HEK293 (cell line): Measurements from ENCODE around the gene MAP7.

Experiments used
- CTCF ChIA-PET: fragments of 350-600 bp; formaldehyde crosslinking; extraction: SDS; loops from one replicate; lab custom pipeline; 2021; ENCODE audit warnings: antibody characterized with exemption; lab: Yijun Ruan, JAX
- POLR2A ChIA-PET: fragments of 300-600 bp; formaldehyde crosslinking; extraction: SDS; loops from one replicate; lab custom pipeline; 2020; ENCODE audit warnings: antibody characterized with exemption, inconsistent platforms; lab: Yijun Ruan, JAX
- H3K27ac ChIP-seq: fragments of 200-500 bp; sonication (Bioruptor generic); 2 replicates; pipeline ENCODE4 v1.5.1; 2014; ENCODE audit warnings: low read depth, low read length, control low read depth, inconsistent platforms; ENCODE audit errors: extremely low read depth
- H3K36me3 ChIP-seq, 2 experiments: fragments of 200-500 bp in 1 of 2; sonication (Bioruptor generic) in 1 of 2; 1 replicate in 1 of 2; 2 replicates in 1 of 2; pipeline ENCODE4 v1.5.1; 2014 to 2017; ENCODE audit warnings: inconsistent platforms in 2 of 2, low read length in 2 of 2; ENCODE audit not compliant: control insufficient read depth in 2 of 2, insufficient read depth in 1 of 2
- H3K4me1 ChIP-seq: fragments of 200-500 bp; sonication (Bioruptor generic); 2 replicates; pipeline ENCODE4 v1.5.1; 2014; ENCODE audit warnings: mild to moderate bottlenecking, low read length, inconsistent platforms; ENCODE audit not compliant: control insufficient read depth, insufficient read depth
- H3K4me3 ChIP-seq: 2 replicates; pipeline ENCODE4 v1.5.1; 2011; ENCODE audit warnings: low read depth, mild to moderate bottlenecking, control low read depth, low read length, moderate library complexity
- H3K9me3 ChIP-seq: fragments of 200-500 bp; sonication (Bioruptor generic); 2 replicates; pipeline ENCODE4 v1.5.1; 2014; ENCODE audit warnings: low read depth, low read length, inconsistent platforms; ENCODE audit not compliant: control insufficient read depth, insufficient read depth
- GFI1B ChIP-seq: fragments of 450-650 bp; formaldehyde crosslinking; IDR thresholded peaks from 2 replicates; pipeline ENCODE4 v1.5.1; 2016; ENCODE audit warnings: missing biosample characterization, missing genetic modification characterization
- GLIS1 ChIP-seq: fragments of 450-650 bp; formaldehyde crosslinking; IDR thresholded peaks from 2 replicates; pipeline ENCODE4 v1.5.1; 2016; ENCODE audit warnings: missing biosample characterization, missing genetic modification characterization
- KLF16 ChIP-seq: fragments of 450-650 bp; formaldehyde crosslinking; IDR thresholded peaks from 2 replicates; pipeline ENCODE4 v1.5.1; 2017; ENCODE audit warnings: missing biosample characterization, missing genetic modification characterization
- KLF9 ChIP-seq: fragments of 450-650 bp; formaldehyde crosslinking; IDR thresholded peaks from 2 replicates; pipeline ENCODE4 v1.5.1; 2016; ENCODE audit warnings: missing biosample characterization, missing genetic modification characterization, low read depth
- SCRT2 ChIP-seq: fragments of 450-650 bp; formaldehyde crosslinking; IDR thresholded peaks from 2 replicates; pipeline ENCODE4 v1.5.1; 2016; ENCODE audit warnings: missing biosample characterization, missing genetic modification characterization
- SP7 ChIP-seq: fragments of 450-650 bp; formaldehyde crosslinking; IDR thresholded peaks from 2 replicates; pipeline ENCODE4 v1.5.1; 2016; ENCODE audit warnings: missing biosample characterization, missing genetic modification characterization
- WT1 ChIP-seq: fragments of 450-650 bp; formaldehyde crosslinking; IDR thresholded peaks from 2 replicates; pipeline ENCODE4 v1.5.1; 2016; ENCODE audit warnings: missing biosample characterization, missing genetic modification characterization
- YY1 ChIP-seq: fragments of 450-650 bp; formaldehyde crosslinking; IDR thresholded peaks from 2 replicates; pipeline ENCODE4 v1.5.1; 2018; ENCODE audit warnings: missing biosample characterization, missing genetic modification characterization
- ZFHX2 ChIP-seq: fragments of 450-650 bp; formaldehyde crosslinking; conservative IDR thresholded peaks from 2 replicates; pipeline ENCODE4 v1.5.1; 2016; ENCODE audit warnings: missing biosample characterization, missing genetic modification characterization
- ZNF10 ChIP-seq: fragments of 450-650 bp; formaldehyde crosslinking; IDR thresholded peaks from 2 replicates; pipeline ENCODE4 v1.5.1; 2017; ENCODE audit warnings: missing biosample characterization, missing genetic modification characterization
- ZNF148 ChIP-seq: fragments of 450-650 bp; formaldehyde crosslinking; IDR thresholded peaks from 2 replicates; pipeline ENCODE4 v1.5.0; 2017; ENCODE audit warnings: missing biosample characterization, missing genetic modification characterization, borderline replicate concordance
- ZNF175 ChIP-seq: fragments of 450-650 bp; formaldehyde crosslinking; IDR thresholded peaks from 2 replicates; pipeline ENCODE4 v1.5.1; 2016; ENCODE audit warnings: missing biosample characterization, missing genetic modification characterization
- ZNF2 ChIP-seq: fragments of 450-650 bp; formaldehyde crosslinking; IDR thresholded peaks from 2 replicates; pipeline ENCODE4 v1.5.1; 2016; ENCODE audit warnings: missing biosample characterization, missing genetic modification characterization
- ZNF266 ChIP-seq: fragments of 450-650 bp; formaldehyde crosslinking; IDR thresholded peaks from 2 replicates; pipeline ENCODE4 v1.5.1; 2016; ENCODE audit warnings: missing biosample characterization, missing genetic modification characterization, low read depth
- ZNF292 ChIP-seq: fragments of 450-650 bp; formaldehyde crosslinking; IDR thresholded peaks from 2 replicates; pipeline ENCODE4 v1.5.1; 2016; ENCODE audit warnings: low read depth, missing biosample characterization, missing genetic modification characterization, borderline replicate concordance
- ZNF302 ChIP-seq: fragments of 450-650 bp; formaldehyde crosslinking; IDR thresholded peaks from 2 replicates; pipeline ENCODE4 v1.5.1; 2016; ENCODE audit warnings: missing biosample characterization, missing genetic modification characterization, low read depth
- ZNF350 ChIP-seq: fragments of 450-650 bp; formaldehyde crosslinking; IDR thresholded peaks from 2 replicates; pipeline ENCODE4 v1.5.0; 2017; ENCODE audit warnings: missing biosample characterization, mild to moderate bottlenecking, missing genetic modification characterization
- ZNF354C ChIP-seq: fragments of 450-650 bp; formaldehyde crosslinking; IDR thresholded peaks from 2 replicates; pipeline ENCODE4 v1.5.1; 2016; ENCODE audit warnings: missing biosample characterization, missing genetic modification characterization, low read depth, borderline replicate concordance
- ZNF510 ChIP-seq: fragments of 450-650 bp; formaldehyde crosslinking; IDR thresholded peaks from 2 replicates; pipeline ENCODE4 v1.5.1; 2018; ENCODE audit warnings: mild to moderate bottlenecking, missing genetic modification characterization, missing biosample characterization; ENCODE audit not compliant: insufficient replicate concordance
- ZNF521 ChIP-seq: fragments of 450-650 bp; formaldehyde crosslinking; IDR thresholded peaks from 2 replicates; pipeline ENCODE4 v1.5.1; 2017; ENCODE audit warnings: missing biosample characterization, mild to moderate bottlenecking, missing genetic modification characterization
- ZNF530 ChIP-seq: fragments of 450-650 bp; formaldehyde crosslinking; IDR thresholded peaks from 2 replicates; pipeline ENCODE4 v1.5.1; 2016; ENCODE audit warnings: low read depth, missing biosample characterization, missing genetic modification characterization
- ZNF580 ChIP-seq: fragments of 450-650 bp; formaldehyde crosslinking; IDR thresholded peaks from 2 replicates; pipeline ENCODE4 v1.5.1; 2016; ENCODE audit warnings: missing biosample characterization, missing genetic modification characterization
- ZNF658 ChIP-seq: fragments of 450-650 bp; formaldehyde crosslinking; IDR thresholded peaks from 2 replicates; pipeline ENCODE4; 2016; ENCODE audit warnings: missing biosample characterization, missing genetic modification characterization
- ZNF664 ChIP-seq: fragments of 450-650 bp; formaldehyde crosslinking; IDR thresholded peaks from 2 replicates; pipeline ENCODE4 v1.5.1; 2016; ENCODE audit warnings: missing biosample characterization, missing genetic modification characterization
- ZNF791 ChIP-seq: fragments of 450-650 bp; formaldehyde crosslinking; IDR thresholded peaks from 2 replicates; pipeline ENCODE4 v1.5.1; 2016; ENCODE audit warnings: missing biosample characterization, missing genetic modification characterization
- ZSCAN18 ChIP-seq: fragments of 450-650 bp; formaldehyde crosslinking; IDR thresholded peaks from 2 replicates; pipeline ENCODE4 v1.5.1; 2016; ENCODE audit warnings: missing biosample characterization, missing genetic modification characterization
- ZSCAN30 ChIP-seq: fragments of 450-650 bp; IDR thresholded peaks from 2 replicates; pipeline ENCODE4 v1.5.1; 2018; ENCODE audit warnings: missing biosample characterization, mild to moderate bottlenecking, missing genetic modification characterization, moderate library complexity
- ZXDB ChIP-seq: fragments of 450-650 bp; formaldehyde crosslinking; IDR thresholded peaks from 2 replicates; pipeline ENCODE4 v1.5.1; 2016; ENCODE audit warnings: missing biosample characterization, missing genetic modification characterization

The MAP7 gene

GRCh38 chr6:136338486-136338885 is 211.7 kb downstream of the MAP7 start (continued):
- TF ChIP-seq ZNF350 (tag by site-specific recombination): no peak
- no peak for TF ChIP-seq ZNF10 (tag by site-specific recombination)
- no peak for TF ChIP-seq YY1 (tag by site-specific recombination)
- no peak for TF ChIP-seq WT1
- TF ChIP-seq ZNF510 (tag by site-specific recombination): no peak
- TF ChIP-seq ZNF521 (tag by site-specific recombination): no peak
- no peak for TF ChIP-seq SP7
- TF ChIP-seq KLF16 (tag by site-specific recombination): no peak
- no peak for TF ChIP-seq ZNF292 (tag by site-specific recombination)
- no peak for TF ChIP-seq ZNF580 (tag by site-specific recombination)
- TF ChIP-seq ZNF354C (tag by site-specific recombination): no peak

- Histone ChIP-seq H3K4me1 (no peaks in the 10 kb centered on the region), H3K36me3 (no peaks in the 10 kb centered on the region; a peak in 1 of 3 replicates), H3K4me3 (no peak overlapping the region), H3K27ac (no peak overlapping the region), H3K9me3 (no peaks in the 10 kb centered on the region)
- ChIA-PET POLR2A (no interaction called here), CTCF (interaction anchor here (1.2 kb wide), 1 partner anchor 28 kb away, joined by 3 read pairs; no protein-coding TSS in a partner anchor)
- TF ChIP-seq ZSCAN18: no peak
- no peak for TF ChIP-seq ZNF266 (tag by site-specific recombination)
- TF ChIP-seq ZNF302 (tag by site-specific recombination): no peak
- no peak for TF ChIP-seq ZNF664 (tag by site-specific recombination)
- no peak for TF ChIP-seq YY1 (tag by site-specific recombination)
- no peak for TF ChIP-seq ZSCAN30
- TF ChIP-seq ZFHX2 (tag by site-specific recombination): no peak
- TF ChIP-seq ZNF175: no peak
- TF ChIP-seq ZNF148: no peak
- no peak for TF ChIP-seq GLIS1 (tag by site-specific recombination)
- no peak for TF ChIP-seq ZNF2 (tag by site-specific recombination)
- TF ChIP-seq GFI1B (tag by site-specific recombination): no peak
- TF ChIP-seq ZXDB: no peak
- TF ChIP-seq SCRT2 (tag by site-specific recombination): no peak
- TF ChIP-seq ZNF791 (tag by site-specific recombination): no peak
- no peak for TF ChIP-seq ZNF530
- TF ChIP-seq KLF9 (tag by site-specific recombination): no peak
- TF ChIP-seq ZNF658 (tag by site-specific recombination): no peak
Measured at GRCh38 chr6:136337606-136338005, 212.6 kb downstream of the MAP7 start.
